ENCODE data around the gene HS3ST4.

Gene HS3ST4

GRCh38 chr16:26169473-26169872, 477.7 kb downstream of the HS3ST4 start:
- no peak for DNase-seq (ENCODE audit: low spot score)
- FAIRE-seq, result no peak

DNA sequence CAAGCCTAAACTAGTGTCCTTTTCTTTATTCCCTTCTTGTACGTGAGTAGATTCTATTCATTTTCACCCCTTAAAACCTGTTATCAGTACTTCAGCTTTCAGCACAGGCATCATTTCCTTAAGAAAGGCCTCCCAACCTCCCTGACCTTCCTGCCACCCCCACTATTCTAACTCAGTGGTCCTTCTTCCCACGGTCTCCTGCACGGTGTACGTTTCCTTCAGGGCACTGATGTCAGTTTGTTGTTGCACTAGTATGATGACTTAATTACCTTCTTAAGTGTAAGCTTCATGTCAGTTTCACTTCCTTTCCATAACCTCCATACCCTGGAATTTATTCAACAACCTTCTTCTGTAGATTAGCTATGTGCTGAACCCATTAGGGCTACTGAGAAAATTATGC, 484.2 kb downstream of the HS3ST4 start:
- FAIRE-seq, result no peak
- no peak for DNase-seq (ENCODE audit: low spot score)

DNA sequence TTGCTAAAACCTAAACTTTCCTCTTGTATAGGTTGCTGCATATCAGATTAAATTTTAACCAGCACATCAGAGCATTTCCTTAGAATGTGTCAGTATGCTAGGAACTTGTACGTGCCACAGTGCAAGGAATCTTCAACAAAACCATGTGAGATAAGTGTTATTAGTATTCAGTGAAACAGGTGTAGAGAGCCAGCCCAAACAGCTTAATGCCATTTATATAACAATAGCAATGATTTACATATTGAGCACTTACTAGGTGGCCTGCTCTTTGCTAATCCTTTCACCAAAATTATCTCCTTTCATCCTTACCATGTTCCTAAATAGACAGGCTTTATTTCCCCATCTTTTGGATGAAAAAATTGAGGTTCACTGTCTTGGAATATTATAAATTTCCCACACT, 485.7 kb downstream of the HS3ST4 start:
- DNase-seq (ENCODE audit: low spot score), result no peak
- FAIRE-seq, result no peak

- no peak for FAIRE-seq
- no peak for DNase-seq (ENCODE audit: low spot score)
Observed at GRCh38 chr16:26178298-26178697, 486.5 kb downstream of the HS3ST4 start.

- DNase-seq (ENCODE audit: low spot score) (no peak), FAIRE-seq (no peak)
Observed at GRCh38 chr16:26186091-26186615, 494.4 kb downstream of the HS3ST4 start.
